ENCODE measurements around the gene MYL9.

DNA sequence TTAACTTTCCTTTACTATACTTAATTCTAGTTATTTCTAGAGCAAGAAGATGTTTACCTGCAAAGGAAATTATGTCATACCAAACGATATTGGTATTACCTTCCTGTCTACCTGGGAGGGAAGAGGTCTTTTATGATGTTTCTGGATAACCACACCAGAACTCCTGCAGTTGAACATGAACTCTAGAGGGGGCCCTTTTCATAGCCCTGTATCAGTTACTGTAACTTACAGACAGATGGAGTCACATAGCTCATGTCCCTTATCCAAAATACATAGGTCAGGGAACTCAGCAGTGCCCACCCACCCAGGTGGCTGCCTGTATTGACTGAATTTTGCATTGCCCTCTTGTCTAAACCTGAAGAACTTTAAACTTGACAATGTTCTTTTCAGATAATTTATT is 35.1 kb upstream of the MYL9 start:
- TF ChIP-seq, protein P1, sequence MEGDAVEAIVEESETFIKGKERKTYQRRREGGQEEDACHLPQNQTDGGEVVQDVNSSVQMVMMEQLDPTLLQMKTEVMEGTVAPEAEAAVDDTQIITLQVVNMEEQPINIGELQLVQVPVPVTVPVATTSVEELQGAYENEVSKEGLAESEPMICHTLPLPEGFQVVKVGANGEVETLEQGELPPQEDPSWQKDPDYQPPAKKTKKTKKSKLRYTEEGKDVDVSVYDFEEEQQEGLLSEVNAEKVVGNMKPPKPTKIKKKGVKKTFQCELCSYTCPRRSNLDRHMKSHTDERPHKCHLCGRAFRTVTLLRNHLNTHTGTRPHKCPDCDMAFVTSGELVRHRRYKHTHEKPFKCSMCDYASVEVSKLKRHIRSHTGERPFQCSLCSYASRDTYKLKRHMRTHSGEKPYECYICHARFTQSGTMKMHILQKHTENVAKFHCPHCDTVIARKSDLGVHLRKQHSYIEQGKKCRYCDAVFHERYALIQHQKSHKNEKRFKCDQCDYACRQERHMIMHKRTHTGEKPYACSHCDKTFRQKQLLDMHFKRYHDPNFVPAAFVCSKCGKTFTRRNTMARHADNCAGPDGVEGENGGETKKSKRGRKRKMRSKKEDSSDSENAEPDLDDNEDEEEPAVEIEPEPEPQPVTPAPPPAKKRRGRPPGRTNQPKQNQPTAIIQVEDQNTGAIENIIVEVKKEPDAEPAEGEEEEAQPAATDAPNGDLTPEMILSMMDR (IDR thresholded peaks at IDR 0.05): no peak
- TF ChIP-seq EP300 (IDR thresholded peaks at IDR 0.05): no peak
